Glomerular endothelial cell (primary cell): ENCODE data around the gene SF3A2. TPM values are rescaled to one million over a fixed set of nuclear protein-coding genes. Genes with fewer than 3 reads are reported as not detected.

Experiments used
- DNase-seq: peaks from one replicate; pipeline ENCODE4 v3.0.0-alpha.2; 2011; ENCODE audit warnings: low read depth, low spot score; ENCODE audit errors: extremely low read depth
- total RNA-seq: library from RNA; depleted of rRNA; stranded (reverse); fragments of >200 nt; gene quantifications from 2 replicates; pipeline ENCODE4 v1.2.3, GENCODE V29; 2015

Gene SF3A2
- total RNA-seq, 1 donor from 2014 or later, result 90.2 TPM

DNA sequence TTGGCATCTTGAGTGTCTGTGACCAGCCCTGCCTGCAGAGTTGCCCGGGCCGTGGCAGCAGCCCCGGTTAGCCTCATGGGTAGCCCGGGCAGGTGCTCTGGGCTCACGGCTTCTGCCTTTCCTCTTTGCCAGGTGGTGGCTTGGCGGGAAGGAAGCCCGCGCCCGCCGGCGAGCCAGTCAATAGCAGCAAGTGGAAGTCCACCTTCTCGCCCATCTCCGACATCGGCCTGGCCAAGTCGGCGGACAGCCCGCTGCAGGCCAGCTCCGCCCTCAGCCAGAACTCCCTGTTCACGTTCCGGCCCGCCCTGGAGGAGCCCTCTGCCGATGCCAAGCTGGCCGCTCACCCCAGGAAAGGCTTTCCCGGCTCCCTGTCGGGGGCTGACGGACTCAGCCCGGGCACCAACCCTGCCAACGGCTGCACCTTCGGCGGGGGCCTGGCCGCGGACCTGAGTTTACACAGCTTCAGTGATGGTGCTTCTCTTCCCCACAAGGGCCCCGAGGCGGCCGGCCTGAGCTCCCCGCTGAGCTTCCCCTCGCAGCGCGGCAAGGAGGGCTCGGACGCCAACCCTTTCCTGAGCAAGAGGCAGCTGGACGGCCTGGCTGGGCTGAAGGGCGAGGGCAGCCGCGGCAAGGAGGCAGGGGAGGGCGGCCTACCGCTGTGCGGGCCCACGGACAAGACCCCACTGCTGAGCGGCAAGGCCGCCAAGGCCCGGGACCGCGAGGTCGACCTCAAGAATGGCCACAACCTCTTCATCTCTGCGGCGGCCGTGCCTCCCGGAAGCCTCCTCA, 10.4 kb upstream of the SF3A2 start:
- DNase-seq, result no peak

- no peak for DNase-seq
Observed at GRCh38 chr19:2226840-2227360, 9.7 kb upstream of the SF3A2 start.

GRCh38 chr19:2227415-2228156, 9.0 kb upstream of the SF3A2 start:
- no peak for DNase-seq

GRCh38 chr19:2228157-2229030, 8.2 kb upstream of the SF3A2 start:
- DNase-seq, result no peak

- DNase-seq, result no peak
Observed at GRCh38 chr19:2229103-2230032, 7.3 kb upstream of the SF3A2 start.

DNA sequence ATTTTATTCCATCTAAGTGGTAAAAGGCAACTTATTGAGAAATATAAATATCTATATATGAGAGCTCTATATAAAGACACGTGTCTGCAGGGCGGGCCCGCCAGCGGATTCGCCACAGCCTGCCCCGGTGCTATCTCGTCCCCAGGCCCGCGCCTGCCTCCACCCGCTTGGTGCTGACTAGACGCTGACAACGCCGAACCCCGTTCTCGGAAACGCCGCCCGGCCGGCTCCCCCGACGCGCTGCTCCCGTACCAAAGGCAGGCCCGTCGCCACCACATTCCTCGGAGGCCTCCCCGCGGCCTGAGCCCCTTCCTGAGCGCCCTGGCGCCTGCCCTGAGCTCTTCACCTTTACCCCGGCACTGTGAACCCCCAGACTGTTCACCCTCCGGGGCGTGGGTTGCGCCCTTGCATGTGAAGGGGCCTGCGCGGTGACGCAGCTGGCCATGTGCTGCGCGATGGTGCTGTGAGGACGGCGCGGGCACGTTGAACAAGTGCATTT, 6.5 kb upstream of the SF3A2 start:
- no peak for DNase-seq

GRCh38 chr19:2230807-2231533, 5.7 kb upstream of the SF3A2 start:
- no peak for DNase-seq

- DNase-seq, result no peak
Observed at GRCh38 chr19:2231621-2232221, 4.9 kb upstream of the SF3A2 start.

DNA sequence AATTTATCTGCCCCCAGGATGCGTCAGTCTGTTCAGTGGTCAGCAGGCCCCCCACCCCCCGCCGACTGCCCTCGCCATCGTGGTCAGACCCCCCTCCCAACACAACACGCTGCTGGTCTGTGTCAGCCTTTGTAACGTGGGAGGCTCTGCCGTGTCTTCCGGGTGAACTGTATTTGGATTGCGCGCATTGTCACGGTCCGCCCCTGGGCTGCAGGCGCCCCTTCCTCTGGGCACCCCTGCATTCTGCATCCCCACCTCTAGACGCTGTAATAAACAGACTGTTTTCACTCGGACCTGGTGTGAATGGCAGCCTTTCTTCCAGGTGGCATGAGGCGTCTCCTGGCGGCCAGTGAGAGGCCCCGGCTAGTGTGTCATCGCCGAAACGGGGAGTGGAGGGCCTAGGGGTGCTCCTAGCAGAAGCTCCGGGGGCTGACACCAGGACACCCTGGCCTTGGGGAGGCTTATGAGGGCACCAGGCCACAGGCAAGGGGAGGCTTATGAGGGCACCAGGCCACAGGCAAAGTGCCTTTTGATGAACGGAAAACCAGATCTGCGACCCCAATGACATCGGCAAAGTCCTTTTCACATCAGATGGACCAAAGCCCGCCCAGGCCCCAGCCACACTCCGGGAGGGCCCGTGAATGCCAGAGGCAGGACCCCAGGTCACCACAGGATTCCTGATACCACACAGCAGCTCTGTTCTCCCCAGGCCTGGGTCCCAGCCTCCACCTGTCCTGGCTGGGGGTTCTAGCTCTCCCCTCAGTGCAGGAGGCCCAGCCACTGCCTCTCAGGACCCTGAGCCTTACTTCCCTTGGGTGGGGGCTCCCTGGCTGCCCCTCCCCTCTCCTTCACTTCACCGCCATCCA, 4.1 kb upstream of the SF3A2 start:
- DNase-seq, result no peak

DNA sequence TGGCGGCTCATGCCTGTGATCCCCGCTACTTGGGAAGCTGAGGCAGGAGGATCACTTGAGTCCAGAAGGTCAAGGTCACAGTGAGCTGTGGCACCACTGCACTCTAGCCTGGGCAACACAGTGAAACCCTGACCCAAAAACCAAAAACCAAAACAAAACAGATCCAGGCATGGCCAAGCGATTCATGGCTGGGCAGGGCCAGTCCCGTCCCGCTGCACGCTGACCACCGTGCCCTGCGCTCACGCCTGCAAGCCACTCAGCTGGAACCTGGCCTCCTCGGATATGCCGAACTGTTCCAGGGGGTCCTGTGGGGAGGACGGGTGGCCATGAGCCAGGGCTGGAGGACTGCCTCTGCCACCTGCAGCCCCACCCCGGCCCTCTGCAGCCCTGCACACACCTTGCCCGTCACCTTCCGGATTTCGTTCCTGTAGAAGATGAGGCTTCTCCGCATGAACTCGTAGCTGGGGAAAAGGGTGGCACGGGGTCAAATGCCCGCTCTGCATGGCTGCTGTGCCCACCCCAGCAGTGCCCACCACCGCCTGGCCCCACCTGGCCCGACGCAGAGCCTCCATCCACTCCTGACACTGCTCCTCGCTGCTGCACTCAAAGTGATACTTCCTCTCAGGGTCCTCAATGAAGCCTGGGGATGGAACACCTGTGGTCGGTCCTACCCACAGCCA, 2.9 kb upstream of the SF3A2 start:
- no peak for DNase-seq

- DNase-seq, result no peak
Observed at GRCh38 chr19:2234996-2235380, 1.6 kb upstream of the SF3A2 start.

DNA sequence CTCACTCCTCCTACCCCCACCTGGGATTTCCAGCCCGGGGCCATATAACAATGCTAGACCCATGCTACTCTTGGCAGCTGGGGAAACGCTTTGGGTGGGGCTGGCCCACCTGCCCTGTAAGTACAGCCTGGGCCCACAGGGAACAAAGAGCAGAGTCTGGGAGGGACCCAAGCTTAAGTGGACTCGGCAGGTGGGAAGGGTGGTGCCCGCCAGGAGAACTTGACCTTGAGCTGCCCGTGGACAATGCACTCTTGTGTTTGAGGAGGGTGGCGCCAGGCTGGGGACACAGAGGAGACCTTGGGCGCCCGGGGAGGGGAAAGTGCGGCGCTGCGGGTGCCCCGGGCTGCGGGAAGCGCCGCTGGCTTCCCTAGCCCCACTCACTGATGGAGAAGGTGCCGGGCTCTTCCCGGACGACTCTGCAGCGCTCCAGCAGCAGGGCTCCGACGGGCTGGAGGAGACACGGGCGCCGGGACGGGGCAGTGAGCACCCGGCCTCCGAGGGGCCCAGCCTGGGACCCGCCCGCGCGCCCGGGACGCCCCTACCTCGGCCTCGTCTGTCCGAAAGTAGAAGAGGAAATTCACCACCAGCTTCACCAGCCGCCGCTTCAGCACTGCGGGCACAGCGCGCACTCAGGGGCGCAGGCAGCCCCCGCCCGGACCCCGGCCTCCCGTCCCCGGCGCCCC, 1.1 kb upstream of the SF3A2 start:
- DNase-seq, result no peak

- DNase-seq, result no peak
Observed at GRCh38 chr19:2236064-2236313, 635 bp upstream of the SF3A2 start.

GRCh38 chr19:2237051-2237868, 636 bp downstream of the SF3A2 start:
- DNase-seq, result no peak

DNA sequence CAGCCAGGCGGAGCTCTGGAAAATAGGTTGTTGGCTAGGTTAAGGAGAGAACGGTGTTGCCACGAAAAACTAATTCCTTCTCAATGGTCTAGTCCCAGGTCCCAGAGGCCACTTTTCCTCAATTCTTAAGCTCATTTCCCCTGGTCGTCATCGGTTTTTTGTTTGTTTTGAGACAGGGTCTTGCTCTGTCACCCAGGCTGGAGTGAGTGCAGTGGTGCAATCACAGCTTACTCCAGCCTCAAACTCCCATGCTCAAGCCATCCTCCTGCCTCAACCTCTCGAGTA, 1.2 kb downstream of the SF3A2 start:
- no peak for DNase-seq

GRCh38 chr19:2239173-2239572, 2.5 kb downstream of the SF3A2 start:
- no peak for DNase-seq
